COLO668 (cell line): ENCODE results near the gene PRKCA.
A peak's percentile ranks its signal among the peaks of the same experiment; 100 is the strongest.
"Not testable (repeated sequence)": the region's sequence is repeated elsewhere in the genome, so short reads cannot be mapped to it uniquely, and the experiment has no call there.

Source experiments
- DNase-seq: peaks from one replicate; lab custom pipeline; 2025; ENCODE audit not compliant: unreplicated experiment; lab: John Stamatoyannopoulos, UW

PRKCA gene

DNA sequence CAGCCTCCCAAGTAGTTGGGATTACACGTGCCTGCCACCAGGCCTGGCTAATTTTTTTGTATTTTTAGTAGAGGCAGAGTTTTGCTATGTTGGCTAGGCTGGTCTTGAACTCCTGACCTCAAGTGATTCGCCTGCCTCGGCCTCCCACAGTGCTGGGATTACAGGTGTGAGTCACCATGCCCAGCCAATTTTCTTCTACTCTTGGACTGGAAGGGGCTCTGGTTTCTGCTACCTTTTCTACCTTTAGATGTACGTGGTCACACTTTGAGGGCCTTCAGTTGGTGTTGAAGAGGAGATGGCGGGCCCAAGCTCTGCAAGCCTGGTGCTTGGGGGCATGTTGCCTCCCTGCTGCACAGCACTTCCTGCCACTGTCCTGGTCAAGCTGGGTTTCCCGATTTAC lies 173.6 kb downstream of the PRKCA start:
- DNase-seq = no peak

GRCh38 chr17:66477615-66478283 lies 175.3 kb downstream of the PRKCA start:
- no peak for DNase-seq

DNA sequence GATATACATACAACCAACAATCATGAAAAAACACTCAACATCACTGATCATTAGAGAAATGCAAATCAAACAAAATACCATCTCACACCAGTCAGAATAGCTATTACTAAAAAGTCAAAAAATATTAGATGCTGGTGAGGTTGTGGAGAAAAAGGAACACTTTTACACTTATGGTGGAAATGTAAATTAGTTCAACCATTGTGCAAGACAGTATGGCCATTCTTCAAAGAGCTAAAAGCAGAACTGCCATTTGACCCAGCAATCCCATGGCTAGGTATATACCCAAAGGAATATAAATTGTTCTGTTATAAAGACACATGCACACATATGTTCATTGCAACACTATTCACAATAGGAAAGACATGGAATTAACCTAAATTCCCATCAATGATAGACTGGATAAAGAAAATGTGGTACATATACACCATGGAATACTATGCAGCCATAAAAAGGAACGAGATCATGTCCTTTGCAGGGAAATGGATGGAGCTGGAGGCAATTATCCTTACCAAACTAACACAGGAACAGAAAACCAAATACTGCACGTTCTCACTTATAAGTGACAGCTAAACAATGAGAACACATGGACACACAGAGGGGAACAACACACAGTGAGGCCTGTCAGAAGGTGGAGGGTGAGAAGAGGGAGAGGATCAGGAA lies 176.9 kb downstream of the PRKCA start:
- not testable (repeated sequence) for DNase-seq

- DNase-seq = no peak
Observed at GRCh38 chr17:66480243-66480642, 177.8 kb downstream of the PRKCA start.

DNA sequence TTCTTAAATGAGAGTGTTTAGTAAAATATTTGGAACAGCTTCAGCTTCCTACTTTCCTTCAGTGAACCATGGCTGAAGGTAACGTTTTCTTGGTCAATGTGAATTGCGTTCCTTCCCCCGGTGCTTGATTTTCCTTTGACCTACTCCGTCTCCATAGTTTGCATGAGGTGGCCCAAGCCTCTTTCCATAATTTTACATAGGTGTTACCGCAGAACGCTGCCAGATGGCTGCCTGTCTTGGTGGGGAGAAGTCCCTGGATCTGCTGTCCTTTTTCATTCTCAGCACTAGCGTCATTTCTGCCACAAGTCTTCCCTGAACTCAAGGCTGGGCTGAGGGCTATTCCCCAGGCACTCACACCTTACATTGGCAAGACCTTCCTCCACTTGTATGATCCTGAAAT lies 178.4 kb downstream of the PRKCA start:
- no peak for DNase-seq

DNA sequence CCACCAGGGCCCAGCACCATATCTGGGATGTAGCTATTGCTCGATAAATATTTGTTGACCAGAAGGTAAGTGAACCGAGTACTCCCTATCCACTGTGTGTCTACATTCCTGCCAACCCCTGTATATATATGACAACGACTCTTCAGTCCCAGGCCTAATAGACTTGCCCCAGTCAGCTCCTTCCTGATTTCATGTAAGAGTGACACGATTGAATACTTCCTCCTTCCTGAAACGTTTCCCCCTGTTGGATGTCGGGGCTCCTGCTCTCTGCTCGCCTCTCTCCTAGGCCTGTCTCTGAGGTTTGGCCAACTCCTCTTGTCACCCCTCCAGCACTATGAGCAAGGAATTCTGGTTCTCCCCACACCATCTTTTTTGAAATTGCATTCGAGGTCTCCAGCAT lies 178.9 kb downstream of the PRKCA start:
- DNase-seq = no peak

DNA sequence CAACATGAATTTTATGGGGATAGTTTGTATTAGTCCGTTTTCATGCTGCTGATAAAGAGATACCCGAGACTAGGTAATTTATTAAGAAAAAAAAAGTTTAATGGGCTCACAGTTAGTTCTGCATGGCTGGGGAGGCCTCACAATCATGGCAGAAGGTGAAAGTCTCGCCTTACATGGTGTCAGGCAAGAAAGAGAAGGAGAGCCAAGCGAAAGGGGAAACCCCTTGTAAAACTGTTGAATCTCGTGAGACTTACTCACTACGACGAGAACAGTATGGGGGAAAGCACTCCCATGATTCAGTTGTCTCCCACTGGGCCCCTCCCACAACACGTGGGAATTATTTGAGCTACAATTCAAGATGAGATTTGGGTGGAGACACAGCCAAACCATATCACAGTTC lies 181.5 kb downstream of the PRKCA start:
- no peak for DNase-seq

DNA sequence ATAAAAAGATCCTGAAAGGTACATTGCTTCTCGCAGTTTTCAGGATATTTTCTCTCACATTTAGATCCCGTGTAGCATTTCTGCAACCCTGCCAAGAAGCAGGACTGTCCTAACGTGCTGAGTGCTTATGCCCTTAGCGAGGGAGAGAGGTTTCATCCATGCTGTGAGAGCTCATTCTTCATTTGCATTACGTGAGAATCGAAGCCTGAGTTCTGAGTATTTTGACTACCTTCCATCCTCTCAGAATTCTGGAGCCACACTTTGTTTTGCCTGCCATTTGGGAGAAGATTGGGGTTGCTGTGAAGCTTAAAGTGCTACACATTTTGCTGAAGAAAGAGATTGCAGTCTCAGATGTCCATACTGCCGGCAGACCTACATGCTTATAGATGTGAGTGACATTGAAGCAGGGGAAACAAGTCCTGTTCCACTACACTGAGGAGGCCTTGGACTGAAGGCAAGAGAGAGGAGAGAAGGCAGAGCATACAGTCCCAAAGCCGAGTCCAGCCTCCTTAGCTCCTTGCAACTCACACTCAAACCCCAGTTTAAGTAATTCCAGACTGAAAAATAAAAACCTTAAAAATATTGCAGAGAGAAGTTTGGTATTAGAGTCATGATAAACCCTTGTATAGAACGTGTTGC lies 183.0 kb downstream of the PRKCA start:
- no peak for DNase-seq

DNA sequence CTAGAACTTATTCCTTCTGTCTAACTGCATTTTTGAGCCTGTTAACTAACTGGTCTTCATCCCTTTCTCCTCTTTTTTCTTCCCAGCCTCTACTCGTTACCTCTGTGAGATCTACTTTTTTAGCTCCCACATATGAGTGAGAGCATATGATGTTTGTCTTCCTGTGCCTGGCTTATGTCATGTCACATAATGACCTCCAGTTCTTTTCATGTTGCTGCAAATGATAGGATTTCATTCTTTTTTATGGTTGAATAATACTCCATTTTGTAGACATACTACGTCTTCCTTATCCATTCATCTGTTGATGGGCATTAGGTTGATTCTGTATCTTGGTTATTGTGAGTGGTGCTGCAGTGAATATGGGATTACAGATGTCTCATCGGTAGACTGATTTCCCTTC lies 184.7 kb downstream of the PRKCA start:
- DNase-seq = no peak

GRCh38 chr17:66487981-66488468 lies 185.6 kb downstream of the PRKCA start:
- DNase-seq = no peak

DNA sequence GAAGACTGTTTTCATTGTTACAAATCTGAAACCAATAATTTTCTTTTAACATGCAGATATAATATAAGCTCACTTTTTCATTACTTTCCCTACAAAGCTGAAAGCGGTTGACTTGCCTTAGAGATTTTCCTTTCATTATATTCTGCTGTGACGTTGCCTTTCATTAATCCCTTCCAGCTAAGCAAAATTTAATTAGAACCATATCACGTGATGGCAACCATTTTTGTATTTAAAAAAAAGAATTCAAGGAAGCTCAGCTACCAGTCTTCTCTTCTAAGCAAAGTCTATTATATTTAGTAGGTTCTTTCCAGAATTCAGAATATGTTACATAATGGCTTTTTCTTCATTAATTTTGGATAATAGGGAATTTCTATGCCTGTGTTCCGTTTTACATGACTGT lies 186.5 kb downstream of the PRKCA start:
- no peak for DNase-seq

- not testable (repeated sequence) for DNase-seq
Observed at GRCh38 chr17:66489576-66489975, 187.2 kb downstream of the PRKCA start.

DNA sequence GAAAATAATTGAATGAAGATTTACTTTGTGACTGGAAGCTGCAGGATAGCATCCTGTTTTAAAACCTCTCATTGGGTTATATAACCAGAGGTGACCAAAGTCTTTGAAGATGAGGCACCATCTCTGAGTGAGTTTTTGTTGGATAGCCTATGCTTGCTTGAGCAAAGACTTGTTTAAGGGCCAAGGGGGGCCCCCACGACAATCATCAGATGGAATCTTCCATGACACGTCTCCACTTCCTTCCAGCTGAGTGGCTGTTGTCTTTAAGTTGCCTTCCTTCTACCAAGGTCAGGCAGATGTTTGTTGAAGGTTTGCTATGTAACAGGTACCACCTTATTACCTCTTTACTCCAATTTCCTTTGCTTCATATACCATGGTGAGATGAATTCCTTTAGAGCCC lies 188.8 kb downstream of the PRKCA start:
- DNase-seq = no peak

DNA sequence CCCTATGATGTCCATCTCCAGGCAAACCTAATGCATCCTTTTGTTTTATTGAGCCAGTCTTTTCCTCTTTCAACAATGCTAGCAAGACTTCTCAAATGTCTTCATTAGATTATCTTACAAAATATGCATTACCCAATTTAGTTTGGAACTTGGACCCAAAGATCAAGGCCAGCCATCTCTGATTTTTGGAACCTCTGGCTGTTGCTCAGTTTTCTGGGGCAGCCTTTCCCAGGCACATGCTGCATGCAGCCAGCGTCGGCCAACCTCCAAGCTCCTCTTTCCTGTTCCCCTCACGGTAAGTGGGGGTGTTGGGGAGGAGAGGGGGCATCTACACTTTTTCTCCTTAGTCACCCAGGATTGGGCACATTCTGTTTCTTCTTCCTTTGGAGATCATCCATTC lies 189.3 kb downstream of the PRKCA start:
- DNase-seq = no peak

- DNase-seq = no peak
Observed at GRCh38 chr17:66492080-66492479, 189.7 kb downstream of the PRKCA start.

DNA sequence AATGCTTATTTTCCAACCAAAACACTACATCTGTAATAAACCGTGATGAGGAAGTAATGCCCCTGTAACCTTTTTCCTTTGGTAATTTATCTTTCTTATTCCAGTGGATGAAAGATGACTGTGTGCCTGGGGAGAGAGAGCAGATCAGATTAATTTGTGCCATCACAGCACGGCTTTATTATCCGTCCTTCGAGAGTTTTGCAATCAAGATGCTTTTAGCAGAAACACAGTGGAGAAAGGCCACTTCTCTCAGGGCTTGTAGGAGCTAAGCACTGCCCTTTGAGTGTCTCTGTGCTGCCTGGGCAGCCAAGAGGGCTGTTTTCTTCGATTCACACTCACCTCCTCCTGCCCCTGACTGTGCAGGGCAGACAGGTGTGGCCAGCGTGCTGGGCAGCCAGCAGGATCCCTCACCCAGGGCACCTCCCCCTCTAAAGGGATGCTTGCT lies 190.2 kb downstream of the PRKCA start:
- no peak for DNase-seq

GRCh38 chr17:66493283-66494019 lies 191.0 kb downstream of the PRKCA start:
- no peak for DNase-seq

DNA sequence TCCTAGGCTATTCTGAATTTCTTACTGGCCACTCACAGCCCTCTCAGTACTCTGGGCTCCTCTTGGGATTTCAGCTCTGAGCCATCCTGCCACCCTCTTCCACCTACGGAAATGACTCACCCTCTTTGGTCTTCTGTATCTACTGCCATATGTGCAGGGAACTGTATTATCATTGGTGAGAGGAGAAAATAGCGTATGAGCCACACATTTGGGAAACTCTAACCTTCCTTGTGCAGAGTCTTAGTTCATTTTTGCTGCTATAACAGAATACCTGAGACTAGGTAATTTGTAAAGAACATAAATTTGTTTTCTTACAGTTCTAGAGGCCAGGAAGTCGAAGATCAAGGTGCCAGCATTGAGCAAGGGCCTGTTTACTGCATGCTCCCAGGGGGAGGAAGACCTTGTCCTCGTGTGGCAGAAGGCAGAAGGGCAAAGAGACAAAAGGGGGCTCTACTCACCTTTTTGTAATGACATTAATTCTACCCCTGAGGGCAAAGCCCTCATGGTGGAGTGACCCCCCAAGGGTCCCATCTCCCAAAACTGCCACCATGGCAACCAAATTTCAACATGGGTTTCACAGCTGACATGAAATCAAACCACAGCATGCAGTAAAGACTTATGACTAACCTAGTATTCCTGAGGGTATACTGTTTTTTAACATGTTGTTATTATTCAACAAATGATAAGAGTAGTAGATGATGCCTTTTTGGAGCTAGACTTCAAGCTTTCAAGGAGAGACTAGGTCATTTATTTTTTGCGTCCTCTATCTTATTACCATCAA lies 191.8 kb downstream of the PRKCA start:
- DNase-seq = no peak

DNA sequence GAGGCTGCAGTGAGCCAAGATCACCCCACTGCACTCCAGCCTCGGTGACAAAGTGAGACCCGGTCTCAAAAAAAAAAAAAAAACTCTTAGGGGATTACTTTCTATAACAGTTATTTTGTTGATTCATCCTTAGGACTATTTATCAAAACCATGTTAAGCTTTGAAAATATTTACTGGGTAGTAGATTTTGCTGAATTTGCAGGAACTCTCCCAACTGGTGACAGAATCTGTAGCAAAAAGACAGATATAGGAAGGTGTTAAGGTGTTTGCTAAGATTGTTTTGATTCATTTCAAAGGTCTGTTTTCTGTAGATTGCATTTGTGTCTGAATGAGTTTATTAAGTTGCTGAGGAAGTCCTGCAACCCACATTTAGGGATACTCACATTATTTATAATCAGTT lies 192.6 kb downstream of the PRKCA start:
- DNase-seq = no peak

DNA sequence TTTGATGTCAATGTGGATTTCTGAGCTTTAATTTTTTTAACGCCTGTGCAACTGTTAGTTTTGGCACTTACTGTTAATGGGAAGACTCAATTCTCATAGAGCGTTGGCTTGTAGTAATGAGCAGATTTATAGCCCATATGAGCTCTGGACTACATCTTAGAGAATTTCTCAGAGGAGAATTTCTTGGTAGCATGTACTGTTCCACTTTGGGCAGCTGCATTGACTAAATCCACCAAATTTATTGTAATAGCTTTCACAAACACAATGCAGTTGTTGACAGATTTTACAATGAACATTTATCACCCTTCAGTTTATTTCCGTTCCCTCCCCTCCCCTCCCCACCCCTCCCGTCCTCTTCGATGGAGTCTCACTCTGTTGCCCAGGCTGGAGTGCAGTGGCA lies 193.9 kb downstream of the PRKCA start:
- DNase-seq = no peak

GRCh38 chr17:66498580-66498979 lies 196.2 kb downstream of the PRKCA start:
- DNase-seq = peak; percentile 7
